GM21717 (cell line): ENCODE measurements around the gene C18orf63.
"Not testable (repeated sequence)": the region's sequence is repeated elsewhere in the genome, so short reads cannot be mapped to it uniquely, and the experiment has no call there.

Experiments used
- ATAC-seq: cut with Tn5 transposase; IDR thresholded peaks from one replicate; pipeline ENCODE4 v1.9.1; 2021; ENCODE audit warnings: mild to moderate bottlenecking, moderate library complexity; ENCODE audit not compliant: unreplicated experiment

The C18orf63 gene

DNA sequence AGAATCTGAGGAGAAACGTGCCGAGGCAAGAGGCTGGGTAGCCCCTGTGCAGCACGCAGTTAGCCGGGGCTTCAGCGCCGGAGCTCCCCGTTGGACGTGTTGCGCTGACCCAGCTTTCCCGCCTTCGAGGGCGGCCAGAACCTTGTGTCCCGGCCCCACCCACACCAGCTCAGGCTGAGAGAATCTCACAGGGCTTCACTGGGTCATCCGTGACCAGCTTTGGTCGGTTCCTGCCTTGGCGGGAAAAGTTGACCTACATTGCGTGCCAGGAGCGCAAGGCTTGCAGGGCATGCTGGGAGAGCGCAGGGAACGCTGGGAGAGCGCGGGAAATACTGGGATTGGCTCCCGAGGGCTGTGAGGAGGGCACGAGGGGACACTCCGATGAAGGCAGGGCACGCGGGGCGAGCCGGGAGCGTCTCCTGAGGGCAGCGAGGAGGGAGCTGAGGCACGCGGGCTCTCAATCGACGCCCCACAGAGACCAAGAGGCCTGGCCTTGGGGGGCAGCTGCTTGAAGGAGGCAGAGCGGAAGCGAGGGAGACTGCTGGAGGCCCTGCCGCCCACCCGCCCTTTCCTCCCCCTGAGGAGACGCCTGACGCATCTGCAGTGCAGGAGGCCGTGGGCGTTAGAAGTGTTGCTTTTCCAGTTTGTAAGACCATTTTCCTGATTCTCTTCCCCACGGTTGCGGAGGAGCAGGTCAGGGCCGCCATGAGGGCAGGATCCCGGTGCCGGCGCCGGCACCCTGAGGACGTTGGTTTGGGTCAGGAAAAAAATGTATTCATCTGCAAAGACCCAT is at the start of gene C18orf63:
TSS of gene C18orf63 (plus strand) at position 376 of the 793 bp plus-strand sequence. CDS start 2,027 bp downstream, outside the sequence.
- ATAC-seq: no peak

DNA sequence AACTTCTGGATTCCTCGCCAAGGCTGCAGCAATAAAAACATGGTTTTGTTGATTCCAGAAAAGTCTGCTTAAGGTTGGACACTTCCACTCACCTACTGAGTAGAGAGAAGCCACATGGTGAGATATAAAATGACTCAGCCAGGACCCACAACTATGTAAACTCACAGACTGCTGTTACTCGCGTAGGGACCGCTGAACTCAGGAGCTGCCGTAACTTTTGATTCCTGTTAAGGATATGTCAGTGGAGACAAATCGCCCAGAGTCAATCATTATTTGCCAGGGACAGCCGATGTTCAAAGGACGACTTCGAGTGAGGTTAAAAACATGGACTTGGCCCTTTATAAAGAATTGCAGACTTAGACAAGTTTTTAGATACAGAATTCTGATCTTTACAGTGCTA is 49.5 kb upstream of the C18orf63 start:
- no peak for ATAC-seq

DNA sequence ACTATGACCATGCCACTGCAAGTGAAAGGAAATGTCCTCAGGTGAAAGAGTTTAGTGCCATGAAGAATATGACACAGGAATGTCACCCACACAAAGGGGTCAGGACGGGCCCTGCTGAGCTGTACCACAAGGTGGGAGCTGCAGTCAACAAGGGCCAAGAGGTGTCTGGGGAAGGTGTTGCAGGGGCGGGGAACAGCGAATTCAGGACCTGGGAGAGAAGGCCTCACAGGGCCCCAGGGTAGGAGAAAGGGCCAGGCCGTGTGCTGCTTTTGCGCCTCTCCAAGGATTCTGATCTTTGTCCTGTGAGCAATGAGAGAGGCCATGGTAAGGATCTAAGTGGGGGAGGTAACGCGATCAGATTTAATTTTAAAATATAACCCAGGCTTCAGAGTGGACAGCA is 47.5 kb upstream of the C18orf63 start:
- ATAC-seq: no peak

DNA sequence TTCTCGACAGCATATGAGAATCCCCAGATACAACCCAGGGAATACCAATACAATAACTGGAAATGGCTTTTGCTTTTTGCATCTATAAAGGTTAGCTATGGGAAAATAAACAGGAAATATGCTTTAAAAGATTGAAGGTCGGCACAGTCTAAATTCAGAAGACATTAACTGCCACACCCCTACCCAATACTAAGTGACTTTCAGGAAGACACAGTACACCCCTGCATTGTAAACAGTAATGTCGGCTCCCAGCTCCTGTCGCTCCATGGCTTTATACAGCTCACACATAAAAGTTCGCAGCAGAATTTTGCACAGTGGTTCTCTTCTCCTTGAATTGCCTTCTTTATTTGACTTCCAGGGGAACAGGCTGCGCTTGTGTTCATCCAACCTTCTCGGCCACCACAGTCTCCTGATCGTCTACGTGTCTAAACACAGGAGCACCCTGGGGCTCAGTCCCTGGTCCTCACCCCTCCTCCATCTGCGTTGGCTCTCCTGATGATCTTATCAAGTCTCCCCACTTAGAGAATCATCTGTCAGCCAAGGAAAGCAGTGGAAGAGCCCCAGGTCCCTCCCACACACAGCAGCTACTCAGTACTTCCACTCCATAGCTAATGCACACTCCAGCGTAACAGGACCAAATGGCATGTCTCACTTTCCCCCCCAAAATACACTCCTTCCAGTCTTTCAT is 46.6 kb upstream of the C18orf63 start:
- ATAC-seq: no peak

DNA sequence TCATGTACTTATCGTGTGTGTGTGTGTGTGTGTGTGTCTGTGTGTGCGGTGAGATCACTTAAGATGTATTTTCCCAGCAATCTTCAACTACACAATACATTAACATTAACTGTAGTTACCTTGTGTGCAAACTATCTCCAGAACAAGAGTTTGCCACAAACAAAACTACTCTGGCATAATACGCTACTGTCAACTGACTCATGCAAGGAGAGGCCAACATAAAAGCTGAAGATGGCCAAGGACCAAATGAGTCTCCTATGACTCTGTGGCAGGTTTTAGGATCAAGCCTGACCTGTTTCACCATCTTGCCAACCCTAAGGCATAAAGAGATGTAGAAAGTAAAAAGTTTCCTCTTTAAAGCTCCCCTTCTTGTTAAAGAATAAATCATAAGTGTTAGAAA is 44.0 kb upstream of the C18orf63 start:
- no peak for ATAC-seq

DNA sequence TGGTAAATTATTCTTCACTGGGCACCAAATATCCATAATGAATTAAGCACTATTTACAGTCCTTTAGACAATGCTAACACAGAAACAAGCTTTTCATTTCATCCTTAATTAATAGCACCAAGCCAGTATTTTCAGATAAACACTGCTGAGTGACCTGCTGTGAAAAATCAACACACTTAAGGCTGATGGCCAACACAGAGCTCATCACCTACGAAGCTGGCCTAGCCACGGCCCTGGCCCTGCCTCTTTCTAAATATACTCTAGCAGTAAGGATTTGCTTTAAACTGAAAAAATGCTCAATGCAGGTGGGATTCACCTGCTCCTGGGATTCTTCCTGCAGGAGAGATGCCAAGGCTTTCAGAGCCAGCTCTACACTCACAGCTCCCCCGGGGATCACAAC is 42.2 kb upstream of the C18orf63 start:
- no peak for ATAC-seq

DNA sequence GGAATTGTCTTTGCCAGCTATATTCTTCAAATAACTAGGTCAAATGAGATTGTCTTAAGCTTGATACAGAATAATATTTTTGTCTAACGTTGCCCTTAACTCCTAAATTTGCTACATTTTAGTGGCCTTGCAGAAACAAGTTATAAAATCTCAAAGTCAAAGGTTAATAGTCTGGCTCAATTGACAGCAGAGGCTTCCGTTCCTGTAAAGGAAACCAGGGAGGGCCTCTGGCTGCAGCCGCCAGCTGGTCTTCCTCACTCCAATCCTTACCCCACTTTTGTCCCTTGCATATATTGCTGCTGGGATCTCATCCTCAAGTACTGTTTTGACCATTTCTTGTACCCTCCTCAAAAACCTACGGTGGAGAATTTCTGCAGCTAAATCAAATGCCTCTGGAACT is 40.9 kb upstream of the C18orf63 start:
- no peak for ATAC-seq

DNA sequence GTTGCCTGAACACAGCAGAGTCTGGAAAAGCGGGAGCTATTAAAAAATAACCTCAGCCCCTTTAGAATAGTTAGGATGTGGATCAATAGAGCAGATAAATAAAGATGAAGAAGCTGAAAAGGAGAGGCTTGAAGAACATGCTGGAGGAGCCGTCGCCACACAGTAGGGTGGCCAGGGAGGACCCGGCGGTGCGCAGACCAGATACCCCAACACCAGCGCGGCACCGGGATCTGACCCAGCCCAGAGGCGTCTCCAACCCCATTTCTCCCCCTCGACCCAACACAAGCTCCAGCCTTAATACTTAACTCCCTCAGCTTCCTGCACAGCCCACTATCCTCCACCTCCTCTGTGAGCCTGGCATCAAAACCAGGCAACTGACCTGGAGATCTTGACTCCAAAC is 39.9 kb upstream of the C18orf63 start:
- no peak for ATAC-seq

DNA sequence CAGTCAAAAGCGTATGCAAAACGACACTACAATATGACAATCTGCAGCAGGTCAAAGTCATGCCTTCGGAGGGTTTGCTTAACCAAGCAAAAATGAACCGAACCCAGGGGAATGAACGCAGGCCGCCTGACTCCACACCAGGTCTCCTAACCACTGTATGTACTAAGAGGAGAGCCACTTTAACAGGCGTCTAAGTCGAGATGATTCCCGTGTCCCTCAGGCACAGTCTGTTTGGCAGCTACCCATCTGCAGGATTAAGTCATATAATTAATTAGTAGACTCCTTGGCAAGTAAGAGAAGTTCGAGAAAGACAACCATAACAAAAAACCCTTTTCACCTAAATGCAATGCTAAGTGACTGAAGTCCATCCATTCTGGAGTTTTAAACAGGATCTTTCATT is 39.0 kb upstream of the C18orf63 start:
- ATAC-seq: no peak

DNA sequence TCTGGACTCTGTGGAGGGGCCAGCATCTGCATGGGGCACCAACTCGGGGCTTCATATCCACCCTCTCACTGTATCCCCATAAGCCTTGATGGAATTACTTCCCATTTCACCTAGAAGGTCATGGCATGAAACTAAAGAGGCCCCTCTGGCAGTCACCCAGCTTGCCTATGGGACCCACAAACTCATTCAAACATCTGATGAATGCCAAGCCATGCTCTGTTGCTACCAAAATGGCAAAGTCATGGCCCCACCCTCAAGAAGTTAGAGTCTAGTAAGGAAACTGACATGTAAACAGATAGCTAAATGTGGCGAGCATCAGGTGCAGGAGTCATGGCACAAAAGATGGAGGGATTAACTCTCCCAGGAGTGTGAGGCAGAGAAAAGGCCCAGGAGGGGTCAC is 38.3 kb upstream of the C18orf63 start:
- no peak for ATAC-seq

DNA sequence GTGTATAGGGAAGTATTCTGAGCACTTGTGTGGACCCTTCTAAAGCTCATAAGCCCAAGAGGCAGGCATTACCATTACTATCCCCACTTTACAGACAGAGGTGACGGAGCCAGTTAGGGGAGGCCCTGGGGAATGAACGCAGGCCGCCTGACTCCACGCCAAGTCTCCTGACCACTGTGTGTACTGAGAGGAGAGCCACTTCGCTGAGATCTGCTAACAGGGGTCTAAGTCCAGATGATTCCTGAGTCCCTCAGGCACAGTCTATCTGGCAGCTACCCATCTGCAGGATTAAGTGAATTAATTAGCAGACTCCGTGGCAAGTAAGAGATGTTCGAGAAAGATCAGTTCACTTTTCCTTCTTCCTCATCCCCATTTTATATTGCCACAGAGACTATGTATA is 37.6 kb upstream of the C18orf63 start:
- no peak for ATAC-seq

DNA sequence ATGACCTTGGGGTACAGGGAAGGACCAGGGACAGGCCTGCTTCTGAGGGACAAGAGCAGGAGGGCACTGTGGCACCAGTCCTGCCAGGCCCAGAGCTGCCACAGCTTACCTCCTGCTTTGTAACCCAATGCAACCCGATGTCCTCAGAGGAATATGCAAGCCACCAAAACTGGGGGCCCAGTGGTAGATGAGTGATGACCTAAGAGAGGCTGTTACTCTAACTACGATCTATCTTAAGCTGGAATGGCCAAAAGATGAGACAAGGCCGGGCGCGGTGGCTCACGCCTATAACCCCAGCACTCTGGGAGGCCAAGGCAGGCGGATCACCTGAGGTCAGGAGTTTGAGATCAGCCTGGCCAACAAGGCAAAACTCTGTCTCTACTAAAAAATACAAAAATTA is 36.7 kb upstream of the C18orf63 start:
- ATAC-seq: no peak

DNA sequence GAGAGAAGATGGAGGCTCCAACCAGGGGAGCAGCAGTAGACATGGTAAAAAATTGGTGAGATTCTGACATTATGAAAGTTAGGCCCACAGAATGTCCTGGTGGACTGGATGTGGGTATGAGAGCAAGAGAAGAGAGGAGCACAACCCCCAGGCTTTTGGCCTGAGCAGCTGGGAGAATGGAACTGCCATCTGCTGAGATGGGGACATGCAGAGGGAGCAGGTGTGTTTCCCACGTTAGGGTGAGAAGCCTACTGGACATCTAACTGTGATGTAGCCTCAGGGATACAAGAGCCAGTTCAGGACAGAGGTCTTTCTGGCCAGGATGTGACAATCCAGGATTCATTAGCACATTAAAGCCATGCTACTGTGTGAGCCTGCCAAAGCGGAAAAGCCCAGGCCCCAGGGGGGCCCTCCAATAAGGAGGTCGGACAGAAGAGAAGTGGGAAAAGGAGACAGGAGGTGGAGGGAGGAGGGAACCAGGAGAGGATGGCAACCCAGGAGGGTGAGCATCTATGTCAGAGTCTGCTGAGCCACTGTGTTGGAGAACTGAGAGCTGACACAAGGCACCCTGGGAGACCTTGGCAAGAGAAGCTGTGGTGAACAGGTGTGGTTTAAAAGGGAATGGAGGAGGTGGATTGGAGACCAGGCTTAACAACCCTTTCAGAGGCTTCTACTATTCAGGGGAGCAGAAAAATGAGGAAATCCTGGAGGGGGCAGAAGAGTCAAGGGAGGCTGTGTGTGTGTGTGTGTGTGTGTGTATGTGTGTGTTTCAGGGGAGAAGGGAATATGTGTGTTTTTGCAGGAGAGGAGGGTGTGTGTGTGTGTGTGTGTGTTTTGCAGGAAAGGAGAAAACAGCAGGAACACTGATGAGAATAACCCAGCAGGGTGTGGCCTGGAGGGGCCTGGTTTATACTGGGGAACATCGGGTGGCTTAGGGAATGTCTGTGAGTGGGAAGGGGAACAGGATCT is 34.3 kb upstream of the C18orf63 start:
- ATAC-seq: no peak

DNA sequence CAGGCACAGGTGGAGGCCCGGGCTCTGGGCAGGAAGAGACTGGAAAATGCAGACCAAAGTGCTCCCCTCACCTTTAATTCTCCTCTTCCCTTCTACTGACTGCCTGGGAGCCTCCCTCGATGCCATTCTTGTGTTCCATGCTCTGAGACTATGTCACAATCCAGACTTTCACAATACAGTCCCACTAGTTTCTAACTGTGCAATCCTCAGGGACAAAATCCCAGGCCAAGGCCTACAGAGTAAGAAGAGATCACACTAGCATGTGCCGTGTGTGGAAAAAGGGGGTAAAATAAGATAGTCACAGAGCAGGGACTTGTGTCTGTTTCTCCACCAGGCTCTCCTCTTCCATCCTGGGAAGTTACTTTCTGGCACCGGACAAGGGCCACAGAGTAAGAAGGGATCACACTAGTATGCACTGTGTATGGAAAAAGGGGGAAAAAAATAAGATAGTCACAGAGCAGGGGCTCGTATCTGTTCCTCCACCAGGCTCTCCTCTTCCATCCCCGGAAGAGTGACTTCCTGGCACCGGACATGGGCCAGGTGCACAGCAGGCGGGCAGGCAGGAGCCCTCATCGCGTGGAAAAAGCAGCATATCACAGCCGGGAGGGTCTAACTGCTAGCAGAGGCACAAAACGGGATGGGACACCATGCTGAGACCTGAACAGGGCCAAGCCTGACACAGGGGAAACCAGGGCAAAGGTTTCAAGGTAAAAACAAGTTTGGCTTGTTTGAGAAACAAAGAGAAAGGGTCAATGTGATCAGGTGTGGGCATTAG is 33.5 kb upstream of the C18orf63 start:
- ATAC-seq: no peak

DNA sequence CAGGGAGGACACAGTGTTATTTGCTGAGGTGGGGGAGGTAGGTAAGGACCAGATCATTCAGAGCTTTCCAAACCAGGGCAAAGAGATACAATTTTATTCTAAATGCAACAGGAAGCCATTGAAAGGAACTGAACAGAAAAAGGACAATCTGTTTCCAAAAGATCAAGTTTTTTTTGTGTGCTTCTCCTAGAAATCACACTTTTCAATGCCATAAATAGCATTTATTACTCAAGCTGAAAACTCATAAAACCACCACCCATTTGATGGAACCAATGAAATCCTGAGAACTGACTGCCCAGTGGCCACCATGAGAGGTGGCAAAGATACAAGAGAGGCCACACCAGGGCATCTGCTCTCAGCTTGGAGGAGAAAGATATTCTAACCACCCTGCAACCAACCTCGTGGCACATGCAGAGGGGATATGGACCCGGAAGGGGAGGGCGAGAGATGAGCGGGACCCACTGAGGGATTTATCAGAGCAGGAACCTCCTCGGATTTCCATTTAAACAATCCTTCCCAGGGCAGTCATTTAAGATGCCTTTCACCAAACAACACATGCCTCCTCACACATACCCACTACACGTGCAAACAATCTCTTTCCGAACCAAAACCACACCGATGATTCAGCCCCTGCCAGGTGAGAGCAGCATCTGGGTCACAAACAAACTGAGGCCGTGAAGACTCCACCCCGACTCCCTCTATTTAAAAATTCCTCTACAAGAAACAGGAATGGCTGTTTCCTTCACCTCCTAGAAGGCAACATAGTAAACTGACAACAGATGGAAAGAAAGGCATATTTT is 32.7 kb upstream of the C18orf63 start:
- no peak for ATAC-seq

DNA sequence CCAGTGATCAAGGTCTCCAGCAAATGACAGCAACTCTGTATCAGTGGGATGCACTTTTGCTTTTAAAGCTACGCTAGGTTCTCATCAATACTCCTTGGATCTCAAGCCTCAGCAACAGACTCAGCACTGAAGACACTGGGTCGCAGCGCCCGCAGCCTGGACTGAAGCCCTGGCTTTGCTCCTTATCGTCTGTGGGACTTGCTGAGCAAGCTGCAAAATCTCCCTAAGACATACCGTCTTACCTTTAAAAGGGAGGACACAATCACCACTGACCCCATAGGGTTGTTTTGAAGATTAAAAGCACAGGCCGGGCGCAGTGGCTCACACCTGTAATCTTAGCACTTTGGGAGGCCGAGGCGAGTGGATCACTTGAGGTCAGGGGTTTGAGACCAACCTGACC is 32.0 kb upstream of the C18orf63 start:
- ATAC-seq: no peak

DNA sequence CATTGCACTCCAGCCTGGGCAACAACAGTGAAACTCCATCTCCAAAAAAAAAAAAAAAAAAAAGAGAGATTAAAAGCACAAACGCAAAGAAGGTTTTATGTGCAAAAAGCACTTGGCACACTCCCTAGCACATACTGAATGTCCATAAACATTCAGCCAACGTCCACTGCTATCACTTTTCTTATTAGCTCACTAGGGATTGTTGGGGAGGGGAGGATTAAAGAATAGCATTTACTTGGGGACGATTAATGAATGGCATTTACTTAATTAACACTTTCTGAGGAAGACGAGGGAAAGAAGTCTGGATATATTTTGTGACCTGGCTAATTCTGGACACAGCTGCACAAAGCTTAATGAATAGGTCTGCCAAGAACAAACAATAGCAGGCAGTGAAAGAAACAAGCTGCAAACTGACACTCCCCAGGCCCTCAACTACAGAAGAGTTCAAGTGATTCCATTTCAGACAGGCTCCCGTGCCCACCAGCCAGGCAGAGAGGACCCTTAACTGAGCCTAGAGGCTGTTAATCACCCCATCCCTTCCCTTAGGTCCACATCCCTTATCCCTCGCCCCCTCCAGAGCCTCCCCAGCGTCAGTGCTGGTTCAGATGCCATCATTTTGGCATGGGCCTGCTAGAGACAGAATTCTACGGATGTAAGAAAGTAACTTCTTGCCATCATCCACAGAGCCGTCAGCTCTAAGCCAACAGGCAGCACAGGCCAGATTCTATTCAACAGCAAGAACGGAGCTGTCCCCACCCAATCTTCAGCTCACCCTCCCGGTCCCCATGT is 31.3 kb upstream of the C18orf63 start:
- ATAC-seq: no peak

DNA sequence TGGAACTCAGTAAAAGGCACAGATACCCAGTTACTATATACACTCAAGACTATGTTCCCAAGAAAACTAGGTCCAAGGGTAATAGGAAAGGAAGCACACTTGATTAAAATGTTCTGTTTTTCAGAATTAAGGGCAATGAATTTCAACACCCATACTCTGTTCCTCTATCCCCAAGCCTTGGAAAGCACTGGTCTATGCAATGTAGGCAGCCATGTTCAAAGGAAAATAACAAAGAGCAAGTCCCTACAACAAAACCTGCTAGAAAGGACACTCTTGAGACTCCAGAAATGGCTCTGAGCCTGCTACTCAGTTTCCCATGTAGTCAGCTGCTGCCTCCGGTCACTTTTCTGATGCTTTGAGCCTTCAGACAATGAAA is 30.7 kb upstream of the C18orf63 start:
- ATAC-seq: no peak

DNA sequence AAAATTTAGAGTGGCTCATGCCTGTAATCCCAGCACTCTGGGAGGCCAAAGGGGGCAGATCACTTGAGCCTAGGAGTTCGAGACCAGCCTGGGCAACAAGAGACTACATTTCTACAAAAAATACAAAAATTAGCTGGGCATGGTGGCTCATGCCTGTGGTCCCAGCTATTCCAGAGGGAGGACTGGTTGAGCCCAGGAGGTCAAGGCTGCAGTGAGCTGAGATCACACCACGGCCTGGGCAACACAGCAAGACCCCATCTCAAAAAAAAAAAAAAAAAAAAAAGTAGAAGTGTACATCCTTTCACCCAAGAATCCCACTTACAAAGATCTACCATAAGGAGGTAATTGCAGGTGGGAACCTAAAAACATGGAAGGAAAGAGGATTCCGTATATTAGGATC is 30.1 kb upstream of the C18orf63 start:
- ATAC-seq: not testable (repeated sequence)
